Hematopoietic multipotent progenitor cell treated with erythropoietin and hydrocortisone succinate and interleukin-3 and kit ligand, for 8 days (in vitro differentiated cells): Measurements from ENCODE around the gene TWF2.

ENCODE experiments used
- DNase-seq: peaks from one replicate; pipeline ENCODE4 v3.0.0-alpha.2; 2015

TWF2 gene

DNA sequence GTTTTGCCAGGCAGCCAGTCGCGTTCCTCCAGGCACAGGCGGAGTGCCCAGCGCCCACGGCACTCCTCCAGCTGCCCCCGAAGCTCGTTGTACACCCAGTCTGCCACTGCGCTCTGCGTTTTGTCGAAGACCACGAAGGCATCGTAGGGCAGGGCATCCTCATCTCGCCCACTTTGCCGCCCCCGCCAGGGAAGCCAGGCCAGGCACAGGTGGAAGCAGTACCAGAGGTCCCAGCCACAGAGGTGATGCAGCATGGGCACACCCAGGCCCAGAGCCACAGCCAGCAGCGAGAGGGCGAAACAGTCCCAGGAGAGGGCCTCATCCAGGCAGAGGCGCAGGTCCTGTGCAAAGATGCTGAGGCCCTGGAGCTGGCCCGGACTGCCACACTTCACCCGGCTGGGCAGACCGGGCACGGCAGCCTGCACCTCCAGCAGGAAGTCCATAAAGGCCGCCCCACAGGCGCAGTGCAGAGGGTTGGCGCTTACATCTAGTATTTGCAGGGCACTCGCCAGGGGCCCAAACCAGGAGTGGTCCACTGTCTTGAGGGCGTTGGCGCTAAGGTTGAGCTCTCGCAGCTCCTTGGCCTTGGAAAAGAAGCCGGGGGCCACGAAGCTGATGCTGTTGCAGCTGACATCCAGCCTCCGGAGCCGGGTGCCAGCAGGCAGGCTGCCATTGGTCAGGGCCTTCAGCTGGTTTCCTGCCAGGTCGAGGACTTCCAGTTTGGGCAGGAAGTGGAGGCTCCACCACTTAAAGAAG lies 17.2 kb downstream of the TWF2 start:
- no peak for DNase-seq

DNA sequence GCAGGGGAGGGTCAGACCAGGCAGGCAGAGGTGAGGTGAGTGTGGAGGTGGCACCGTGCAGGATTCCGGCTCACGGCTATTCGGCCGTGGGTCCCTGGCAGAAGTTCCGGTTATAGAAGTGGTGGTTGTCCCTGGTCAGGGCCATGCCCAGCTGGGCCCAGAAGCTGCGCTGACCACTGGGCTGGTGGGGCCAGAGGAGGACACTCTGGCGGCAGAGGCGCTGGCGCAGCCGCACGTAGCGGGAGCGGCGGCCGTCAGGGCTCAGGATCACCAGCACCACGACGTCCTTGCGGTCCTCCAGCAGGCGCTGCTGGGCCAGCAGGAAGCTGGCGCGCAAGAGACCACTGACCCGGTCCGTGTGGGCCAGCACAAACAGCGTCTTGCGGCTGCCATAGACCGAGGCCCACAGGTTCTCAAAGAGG lies 17.8 kb downstream of the TWF2 start:
- DNase-seq = no peak

DNA sequence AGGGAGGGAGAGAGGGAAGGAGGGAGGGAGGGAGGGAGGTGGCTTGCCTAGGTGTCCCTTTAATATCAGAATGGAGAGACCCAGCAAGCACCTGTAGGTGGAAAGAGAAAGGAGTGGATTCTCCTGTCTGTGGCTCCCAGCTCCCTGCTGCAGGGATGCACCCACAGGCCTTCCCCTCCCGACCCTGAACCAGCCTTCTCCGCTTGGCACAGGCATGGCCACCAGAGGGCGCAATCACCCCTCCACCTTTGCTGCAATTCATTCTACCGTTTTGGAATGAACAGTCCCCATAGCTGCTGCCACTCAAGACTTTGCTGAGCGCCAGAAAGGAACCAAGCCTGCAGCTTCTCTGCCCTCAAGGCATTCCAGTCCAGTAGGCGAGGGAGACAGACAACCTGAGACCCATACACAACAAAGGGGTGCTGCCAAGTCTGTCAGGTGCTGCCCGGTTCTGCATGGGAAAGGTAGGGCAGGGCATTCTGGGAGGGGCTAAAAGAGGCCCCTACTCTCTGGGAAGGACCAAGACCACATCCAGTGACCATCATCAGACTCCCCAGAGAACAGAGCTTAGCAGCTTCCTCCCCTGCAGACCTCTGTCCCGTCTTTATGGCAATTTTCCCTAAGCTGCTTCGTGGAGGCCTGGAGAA lies 18.5 kb downstream of the TWF2 start:
- peak; percentile 83 for DNase-seq

DNA sequence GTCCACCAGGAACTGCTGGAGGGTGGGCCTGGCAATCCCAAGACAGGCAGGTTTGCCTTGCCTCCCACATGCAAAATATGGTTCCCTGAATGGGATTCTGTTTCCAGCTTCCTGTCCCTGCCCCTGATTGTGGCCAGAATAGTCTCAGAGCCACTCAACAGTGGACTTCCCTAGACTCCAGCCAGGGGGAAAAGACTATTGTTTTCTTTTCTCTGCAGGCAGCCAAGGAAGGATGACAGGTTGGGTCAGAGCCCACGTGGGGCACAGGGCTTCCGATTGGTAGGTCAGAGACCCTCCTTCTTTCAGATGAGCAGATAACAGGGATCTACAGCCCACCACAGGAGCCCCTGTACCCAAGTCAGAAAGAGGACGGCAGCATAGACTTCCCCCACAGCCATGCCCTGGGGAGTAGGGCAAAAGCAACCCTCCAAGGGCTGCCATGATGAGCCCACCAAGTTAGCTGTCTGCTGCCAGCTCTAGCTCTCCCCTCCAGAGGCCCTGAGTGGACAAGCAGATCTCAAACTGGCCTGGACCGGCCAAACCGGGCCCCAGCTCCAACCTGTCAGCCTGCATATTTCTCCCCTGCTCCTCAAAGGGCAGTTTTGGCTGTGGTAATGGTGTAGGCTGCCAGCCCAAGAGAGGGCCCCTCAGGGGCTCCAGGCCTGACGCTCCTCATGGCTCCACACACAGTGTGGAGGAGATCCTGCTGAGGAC lies 19.9 kb downstream of the TWF2 start:
- DNase-seq = no peak

DNA sequence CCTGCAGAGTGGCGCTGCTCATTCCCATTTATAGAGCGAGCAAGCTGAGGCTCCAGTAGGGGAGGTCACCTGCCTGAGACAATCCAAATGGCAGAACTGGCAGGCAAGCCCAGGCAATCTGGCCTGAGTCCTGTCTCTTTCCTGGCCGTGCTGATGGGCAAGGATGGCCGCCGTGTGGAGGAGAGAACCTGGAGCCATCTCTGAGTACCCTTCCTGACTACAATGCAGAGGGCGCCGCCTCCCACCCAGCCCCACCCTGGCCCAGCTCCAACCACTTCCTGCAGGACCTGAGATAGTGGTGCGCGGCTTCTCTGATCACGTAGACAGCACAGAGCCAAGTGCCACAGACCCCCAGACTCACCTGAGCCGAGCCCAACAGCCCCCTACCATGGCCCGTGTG lies 20.5 kb downstream of the TWF2 start:
- peak; percentile 48 for DNase-seq

DNA sequence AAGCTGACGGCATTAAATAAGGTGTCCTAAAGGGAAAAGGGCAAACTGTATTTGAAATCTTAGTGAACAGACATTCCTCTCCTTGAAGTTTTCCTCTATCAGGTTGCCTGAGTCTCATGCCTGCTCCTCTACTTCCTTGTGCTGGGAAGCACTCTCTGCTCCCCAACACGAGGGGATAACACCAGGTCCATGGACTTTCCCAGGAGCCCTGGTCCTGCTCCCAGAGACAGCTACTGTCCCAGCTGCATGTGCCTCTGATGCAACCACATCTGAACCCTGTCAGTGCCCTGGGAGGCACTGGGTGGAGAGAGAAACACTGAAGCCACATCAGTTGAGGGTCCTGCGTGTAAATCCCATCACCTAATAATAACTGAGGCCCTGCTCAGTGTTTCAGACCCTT lies 20.9 kb downstream of the TWF2 start:
- DNase-seq = no peak

DNA sequence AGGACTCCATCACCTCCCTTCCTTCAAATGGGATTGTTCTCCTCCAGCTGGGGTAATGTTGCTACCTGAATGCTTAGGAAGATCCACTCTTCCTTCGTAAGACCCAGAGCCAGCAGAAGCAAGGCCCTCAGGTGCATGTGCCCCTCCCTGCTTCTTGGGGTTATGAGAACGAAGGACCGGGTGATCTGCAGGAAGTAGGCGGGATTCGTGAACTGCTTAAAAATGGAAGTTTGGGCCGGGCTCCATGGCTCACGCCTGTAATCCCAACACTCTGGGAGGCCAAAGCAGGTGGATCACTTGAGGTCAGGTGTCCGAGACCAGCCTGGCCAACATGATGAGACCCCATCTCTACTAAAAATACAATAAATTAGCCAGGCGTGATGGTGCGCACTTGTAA lies 21.6 kb downstream of the TWF2 start:
- DNase-seq = no peak

DNA sequence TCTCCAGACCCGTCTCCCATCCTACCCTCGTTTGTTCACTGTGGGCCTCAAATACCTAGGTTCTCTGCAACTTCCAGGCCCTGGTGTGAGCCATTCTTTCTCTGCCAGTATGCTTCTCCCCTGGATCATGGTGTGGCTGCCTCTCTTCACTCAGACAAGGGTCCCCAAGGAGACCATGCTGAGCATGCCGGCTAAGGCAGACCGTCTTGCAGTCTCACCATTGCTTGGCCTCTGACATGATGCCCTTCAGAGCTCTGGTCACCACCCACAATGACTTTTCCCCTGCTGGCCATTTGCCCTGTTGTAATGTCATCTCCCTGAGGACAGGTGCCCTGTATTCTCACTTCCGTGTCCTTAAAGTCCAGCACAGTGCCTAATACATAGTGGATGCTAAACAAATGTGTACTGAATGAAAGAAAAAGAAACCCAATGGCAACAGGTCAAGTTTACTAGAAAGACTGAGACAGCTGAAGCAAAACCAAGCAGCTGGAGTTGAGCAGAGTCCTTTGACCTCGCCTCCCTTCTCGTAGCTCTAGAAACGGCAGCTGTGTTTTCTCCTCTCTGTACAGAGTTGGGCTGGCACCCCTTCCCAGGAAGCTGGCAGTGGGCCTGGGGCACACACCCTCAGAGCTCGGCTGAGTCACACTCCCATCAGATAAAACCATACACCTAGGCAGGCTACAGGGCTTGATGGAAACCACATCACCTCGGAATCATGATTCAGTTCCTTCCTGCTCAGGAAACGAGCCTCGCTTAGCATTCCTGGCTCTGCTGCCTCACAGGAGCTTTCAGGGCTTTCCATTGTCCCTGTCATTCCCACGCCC lies 22.2 kb downstream of the TWF2 start:
- peak; percentile 57 for DNase-seq

DNA sequence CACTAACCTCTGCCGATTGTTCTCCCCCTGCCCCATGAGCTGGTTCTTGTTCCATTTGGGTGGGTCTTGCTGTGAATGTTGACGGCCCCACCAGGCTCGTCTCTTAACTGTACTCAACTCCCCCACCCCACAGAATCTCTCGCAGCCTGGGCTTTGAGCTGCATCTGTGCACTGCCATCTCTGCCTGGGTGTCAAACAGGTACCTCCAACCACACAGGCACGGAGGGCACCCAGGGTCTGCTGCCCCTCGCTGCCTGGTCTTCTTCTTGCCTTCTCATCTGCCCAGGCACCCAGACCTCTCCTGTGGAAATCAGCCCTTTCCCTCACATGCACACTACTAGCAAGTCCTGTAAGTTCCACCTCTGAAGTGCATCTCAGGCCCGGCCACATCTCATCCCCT lies 23.6 kb downstream of the TWF2 start:
- DNase-seq = no peak

DNA sequence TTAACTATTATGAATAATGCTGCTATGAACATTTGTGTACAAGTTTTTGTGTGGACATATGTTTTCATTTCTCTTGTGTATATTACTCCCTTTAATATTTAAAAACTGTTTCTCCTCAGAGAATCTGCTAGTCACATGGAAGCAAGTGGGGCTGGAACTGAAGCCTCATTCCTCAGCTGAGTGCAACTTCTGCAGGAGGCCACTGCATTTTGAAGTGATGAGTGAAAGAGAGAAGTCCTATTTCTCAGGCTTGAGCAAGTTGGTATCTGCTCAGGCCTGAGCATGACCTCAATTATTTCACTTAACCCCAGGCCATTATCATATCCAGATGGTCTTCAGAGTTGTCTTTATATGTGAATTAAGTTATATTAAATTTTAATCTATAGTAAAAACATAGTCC lies 25.1 kb downstream of the TWF2 start:
- DNase-seq = no peak

DNA sequence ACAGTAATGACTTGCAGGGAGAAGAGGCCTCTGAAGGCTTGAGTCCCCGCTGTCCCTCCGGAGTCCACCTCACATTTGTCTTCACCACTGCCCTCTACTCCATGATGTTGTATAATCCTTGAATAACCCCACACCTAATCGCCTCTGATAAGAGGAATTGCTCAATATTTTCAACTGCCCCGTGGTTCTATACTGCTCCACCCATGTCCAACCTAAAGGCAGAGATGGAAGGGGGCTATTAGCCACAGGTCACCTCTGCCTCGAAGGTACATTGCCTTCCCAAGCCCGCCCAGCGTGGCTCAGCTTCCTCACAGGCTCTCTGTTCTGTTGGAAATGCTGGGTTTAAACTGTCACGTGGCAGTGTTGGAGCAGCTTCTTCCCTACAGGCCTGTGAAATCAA lies 26.0 kb downstream of the TWF2 start:
- no peak for DNase-seq

DNA sequence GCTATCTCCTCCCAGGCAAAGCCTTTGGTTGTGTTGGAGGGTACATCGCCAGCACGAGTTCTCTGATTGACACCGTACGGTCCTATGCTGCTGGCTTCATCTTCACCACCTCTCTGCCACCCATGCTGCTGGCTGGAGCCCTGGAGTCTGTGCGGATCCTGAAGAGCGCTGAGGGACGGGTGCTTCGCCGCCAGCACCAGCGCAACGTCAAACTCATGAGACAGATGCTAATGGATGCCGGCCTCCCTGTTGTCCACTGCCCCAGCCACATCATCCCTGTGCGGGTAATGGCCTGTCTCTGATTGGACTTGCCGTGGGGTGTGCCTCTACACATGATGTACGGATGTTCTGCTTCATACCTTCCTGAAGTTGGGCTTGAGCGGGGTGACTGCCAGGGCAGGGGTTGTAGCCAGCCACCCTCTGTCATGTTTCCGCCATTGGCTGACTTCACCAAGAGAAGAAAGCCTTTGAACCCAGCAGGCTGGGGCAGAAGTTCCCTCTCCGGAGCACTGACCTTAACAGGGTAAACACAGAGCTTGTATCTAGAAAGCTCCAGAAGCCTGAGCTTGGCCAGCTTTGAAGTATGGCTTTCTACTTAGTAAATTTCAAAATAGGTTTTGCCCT lies 27.6 kb downstream of the TWF2 start:
- no peak for DNase-seq

DNA sequence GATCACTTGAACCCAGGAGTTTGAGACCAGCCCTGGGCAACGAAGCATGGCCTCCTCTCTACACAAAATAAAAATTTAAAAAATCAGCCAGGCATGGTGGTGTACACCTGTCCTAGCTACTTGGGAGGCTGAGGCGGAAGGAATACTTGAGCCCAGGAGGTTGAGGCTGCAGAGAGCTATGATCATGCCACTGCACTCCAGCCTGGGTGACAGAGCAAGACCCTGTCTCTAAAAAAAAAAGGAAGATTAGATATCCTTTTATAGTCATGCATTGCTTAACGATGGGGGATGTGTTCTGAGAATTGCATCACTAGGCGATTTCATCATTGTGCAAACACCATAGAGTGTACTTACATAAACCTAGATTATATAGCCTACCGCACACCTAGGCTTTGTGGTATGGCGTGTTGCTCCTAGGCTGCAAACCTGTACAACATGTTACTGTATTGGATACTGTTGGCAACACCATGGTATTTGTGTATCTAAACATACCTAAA lies 28.4 kb downstream of the TWF2 start:
- DNase-seq = no peak

DNA sequence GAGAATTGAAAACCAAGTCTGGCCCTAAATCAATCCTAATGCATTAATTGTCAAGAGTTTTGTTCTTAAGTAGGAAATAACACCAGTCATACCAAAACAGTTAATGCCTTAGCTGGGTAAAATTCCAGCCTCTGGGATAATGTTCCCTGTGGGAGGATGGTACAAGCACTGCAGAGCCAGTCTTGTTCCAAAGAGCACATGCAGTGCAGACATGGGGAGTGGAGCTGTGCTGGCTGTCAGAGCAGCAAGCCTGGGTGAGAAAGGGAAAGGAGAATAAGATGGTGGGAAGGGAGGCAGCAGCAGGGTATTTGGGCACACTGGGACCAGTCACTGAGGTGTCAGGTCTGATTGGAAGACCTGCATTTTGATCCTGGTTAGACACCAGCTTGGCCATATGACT lies 28.9 kb downstream of the TWF2 start:
- no peak for DNase-seq

DNA sequence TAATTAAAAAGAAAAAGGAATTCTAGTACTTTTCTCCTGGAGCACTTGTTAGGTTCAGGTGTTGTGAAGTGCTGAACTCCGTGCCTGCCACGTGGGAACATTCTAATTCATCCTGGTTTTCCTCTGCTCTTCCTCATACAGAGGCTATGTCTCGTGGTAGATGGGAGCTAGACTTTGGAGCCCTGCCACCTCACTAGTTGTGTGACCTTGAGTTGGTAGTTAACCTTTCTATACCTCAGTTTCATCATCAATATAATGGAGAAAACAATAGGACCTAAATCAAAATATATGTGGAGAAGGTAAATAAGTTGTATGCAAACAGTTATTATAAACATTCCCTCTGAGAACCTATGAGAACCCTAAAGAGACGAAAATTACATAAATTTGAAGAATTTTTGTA lies 30.4 kb downstream of the TWF2 start:
- DNase-seq = no peak

DNA sequence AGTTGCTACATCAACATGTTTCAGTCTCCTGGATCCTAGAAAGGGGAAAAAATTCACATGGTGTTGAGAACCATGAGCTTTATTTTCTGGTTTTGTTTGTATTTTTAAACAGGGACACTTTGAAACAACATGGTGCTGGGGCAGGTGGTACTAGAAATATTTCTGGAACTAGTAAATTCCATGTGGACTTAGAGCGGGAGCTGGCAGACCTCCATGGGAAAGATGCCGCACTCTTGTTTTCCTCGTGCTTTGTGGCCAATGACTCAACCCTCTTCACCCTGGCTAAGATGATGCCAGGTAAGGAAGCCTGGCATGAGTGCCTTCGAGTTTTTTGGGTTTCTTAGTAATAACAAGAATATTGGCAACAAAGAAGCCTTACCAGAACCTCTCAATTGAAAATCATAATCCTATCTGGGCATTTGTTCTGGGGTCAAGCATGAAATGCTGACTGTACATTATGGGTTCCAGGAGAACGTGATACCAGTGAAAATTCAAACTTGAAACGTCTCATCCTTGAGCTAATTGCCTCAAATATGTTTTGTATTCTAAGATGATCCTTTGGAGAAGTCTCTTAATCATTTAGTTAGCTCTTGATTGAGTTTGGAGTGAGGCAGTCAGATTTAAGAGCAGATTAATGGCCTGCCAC lies 33.1 kb downstream of the TWF2 start:
- DNase-seq = no peak

DNA sequence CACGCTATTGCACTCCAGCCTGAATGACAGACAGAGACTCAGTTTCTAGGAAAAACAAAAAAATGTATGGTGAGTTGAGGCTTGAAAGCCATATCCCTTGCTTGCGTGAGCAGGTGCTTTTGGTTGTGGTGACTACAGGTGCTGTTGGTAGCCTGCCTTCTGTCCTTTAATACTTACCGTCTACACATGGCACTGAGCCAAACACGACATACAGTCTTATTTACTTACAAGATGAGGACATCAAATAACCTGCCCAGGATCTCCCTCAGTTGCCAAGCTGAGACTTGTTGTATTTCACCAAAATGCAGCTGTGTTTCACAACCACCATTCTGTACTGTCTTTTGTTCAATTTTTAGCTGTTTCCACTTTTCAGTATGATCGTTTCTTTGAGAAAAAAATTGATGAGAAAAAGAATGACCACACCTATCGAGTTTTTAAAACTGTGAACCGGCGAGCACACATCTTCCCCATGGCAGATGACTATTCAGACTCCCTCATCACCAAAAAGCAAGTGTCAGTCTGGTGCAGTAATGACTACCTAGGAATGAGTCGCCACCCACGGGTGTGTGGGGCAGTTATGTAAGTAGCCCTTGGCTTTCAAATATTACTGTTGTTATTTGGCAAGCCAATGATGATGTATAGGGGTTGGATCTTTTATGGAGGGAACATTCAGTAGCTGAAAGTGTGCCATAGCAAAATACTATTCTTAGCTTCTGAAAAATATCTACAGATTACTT lies 34.5 kb downstream of the TWF2 start:
- no peak for DNase-seq

DNA sequence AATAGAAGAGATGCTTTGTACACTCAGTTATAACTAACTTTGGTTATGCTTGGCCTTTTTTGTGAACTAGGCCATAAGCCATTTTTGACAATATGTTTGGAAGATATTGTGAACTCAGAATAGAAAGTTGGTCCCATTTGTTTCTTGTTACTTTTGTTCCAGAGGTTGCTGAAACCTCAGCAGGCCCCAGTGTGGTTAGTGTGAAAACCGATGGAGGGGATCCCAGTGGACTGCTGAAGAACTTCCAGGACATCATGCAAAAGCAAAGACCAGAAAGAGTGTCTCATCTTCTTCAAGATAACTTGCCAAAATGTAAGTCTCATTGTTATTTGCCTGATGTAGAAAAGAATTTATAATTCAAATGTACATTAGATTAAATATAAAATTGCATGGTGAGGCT lies 35.3 kb downstream of the TWF2 start:
- no peak for DNase-seq

DNA sequence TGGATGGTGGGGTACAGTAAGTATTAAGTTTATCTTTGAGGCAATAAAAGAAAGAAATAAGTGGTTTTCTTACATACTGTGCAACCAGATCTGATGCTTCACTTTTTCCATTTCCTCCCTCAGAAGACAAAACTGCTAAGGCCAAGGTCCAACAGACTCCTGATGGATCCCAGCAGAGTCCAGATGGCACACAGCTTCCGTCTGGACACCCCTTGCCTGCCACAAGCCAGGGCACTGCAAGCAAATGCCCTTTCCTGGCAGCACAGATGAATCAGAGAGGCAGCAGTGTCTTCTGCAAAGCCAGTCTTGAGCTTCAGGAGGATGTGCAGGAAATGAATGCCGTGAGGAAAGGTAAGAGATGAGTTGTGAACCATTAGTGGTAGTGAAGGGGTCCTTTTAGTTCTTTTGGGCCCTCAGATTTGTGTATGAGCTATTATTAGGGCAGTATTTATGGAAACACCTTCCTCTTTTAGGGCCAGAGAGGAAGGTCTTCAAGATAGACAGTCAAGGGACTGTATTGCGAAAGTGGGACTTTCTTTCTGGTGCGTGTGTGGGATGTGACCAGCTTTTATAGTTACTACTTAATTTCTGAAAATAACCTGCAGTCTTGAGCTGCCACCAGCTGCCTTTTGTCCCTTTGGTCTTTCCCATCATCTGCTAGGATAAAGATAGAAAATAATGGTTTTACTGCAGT lies 36.4 kb downstream of the TWF2 start:
- DNase-seq = no peak

DNA sequence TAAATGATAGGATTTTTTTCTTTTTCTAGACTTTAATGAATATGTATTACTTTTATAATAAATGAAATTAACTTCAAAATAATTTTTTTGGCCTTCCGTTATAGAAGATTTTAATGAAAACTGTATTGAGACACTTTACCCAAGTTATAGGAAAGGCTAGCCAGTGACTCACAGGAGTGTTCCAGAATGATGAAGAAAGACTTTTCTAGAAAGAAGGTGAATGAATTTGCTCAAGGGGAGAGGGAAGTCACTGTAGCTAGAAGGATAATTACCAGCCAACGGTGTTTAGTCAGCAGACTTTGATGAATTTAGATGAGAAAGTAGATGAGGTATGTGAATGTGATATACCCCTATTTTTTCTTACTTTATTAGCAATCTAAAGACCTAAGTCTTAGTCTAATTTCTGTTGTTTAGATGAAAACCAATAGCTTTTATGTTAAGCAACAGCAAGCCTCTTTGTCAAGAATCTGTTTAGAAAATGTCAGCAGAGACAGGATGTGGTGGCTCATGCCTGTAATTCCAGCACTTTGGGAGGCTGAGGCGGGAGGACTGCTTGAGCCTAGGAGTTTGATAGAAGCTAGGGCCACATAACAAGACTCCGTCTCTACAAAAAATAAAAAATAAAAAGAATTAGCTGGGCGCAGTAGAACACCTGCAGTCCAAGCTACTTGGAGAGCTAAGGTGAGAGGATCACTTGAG lies 37.8 kb downstream of the TWF2 start:
- no peak for DNase-seq
